HG02938 (cell line): ENCODE measurements around the gene P2RX7.
"Not testable (repeated sequence)": the region's sequence is repeated elsewhere in the genome, so short reads cannot be mapped to it uniquely, and the experiment has no call there.

Experiments used
- ATAC-seq: cut with Tn5 transposase; IDR thresholded peaks from one replicate; pipeline ENCODE4 v1.9.1; 2021; ENCODE audit warnings: mild to moderate bottlenecking, moderate library complexity; ENCODE audit not compliant: unreplicated experiment

The P2RX7 gene

DNA sequence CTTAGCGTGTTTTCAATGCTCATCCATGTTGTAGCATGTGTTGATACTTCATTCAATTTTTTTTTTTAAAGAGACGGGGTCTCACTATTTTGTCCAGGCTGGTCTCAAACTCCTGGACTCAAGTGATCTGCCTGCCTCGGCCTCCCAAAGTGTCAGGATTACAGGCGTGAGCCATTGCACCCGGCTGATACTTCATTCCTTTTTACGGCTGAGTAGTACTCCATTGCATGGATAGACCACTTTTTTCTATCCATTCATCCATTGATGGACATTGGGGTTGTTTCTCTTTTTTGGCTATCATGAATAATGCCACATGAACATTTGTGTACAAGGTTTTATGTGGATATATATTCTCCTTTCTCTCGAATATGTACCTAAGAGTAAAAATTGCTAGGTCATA, 1.2 kb downstream of the P2RX7 start:
- no peak for ATAC-seq

GRCh38 chr12:121135320-121135719, 2.6 kb downstream of the P2RX7 start:
- ATAC-seq, result no peak

DNA sequence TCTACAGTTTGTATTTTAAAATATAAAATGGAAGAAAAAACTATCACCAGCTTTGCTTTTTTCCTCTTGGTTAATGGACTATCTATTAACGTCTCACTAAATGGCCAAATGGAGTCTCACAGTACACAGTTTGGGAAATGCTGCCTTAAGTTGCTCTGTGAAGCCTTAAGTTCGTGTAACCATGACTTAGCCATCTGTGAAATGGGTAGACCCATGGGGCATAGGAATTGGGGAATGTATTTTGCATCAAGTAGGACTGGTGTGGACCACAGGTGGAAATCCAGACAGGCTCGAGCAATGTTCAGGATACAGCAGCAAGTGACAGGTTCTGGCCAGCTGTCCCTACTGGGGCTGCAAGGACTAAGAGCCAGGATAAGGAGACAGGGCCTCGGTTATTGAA, 4.8 kb downstream of the P2RX7 start:
- no peak for ATAC-seq

GRCh38 chr12:121138284-121138683, 5.6 kb downstream of the P2RX7 start:
- ATAC-seq, result no peak

DNA sequence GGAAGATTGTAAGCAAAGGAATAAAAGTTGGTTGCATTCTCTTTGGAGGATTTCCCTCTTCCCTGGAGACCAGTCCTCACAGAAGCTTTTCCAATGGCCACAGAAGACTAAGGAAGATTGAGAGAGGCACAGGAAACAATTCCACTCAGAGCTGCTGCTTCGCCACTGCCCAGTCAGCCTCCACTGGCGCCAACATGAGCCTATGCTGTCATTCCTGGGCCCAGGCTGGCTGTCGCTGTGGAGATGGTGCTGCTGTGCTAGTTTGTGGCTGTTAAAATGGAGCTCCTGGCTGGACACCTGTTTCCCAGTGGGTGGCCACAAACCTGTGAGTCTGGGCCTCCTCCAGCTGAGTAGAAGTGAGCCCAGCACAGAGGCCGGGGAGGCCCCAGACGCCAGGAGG, 6.6 kb downstream of the P2RX7 start:
- ATAC-seq, result no peak

- ATAC-seq, result no peak
Measured at GRCh38 chr12:121142171-121142950, 9.7 kb downstream of the P2RX7 start.

DNA sequence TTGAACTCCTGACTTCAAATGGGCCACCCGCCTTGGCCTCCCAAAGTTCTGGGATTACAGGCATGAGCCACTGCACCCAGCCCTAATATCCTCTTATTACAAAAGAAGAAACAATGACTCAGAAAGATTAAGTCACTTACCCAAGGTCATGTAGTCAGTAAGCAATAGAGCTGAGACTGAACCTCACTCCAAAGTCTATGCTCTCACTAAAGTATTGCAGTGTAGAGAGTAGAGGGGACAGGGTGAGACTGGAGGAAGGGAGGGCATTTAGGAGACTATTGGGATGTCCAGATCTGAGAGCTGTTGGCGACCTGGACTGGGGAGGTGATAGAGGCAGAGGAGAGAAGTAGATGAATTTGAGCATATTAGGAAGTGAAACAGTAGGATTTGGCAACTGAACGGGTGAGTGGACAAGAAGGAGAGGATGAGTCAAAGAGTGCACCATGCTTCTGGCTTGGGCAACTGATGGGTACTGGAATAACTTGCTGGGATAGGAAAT, 11.8 kb downstream of the P2RX7 start:
- ATAC-seq, result no peak

DNA sequence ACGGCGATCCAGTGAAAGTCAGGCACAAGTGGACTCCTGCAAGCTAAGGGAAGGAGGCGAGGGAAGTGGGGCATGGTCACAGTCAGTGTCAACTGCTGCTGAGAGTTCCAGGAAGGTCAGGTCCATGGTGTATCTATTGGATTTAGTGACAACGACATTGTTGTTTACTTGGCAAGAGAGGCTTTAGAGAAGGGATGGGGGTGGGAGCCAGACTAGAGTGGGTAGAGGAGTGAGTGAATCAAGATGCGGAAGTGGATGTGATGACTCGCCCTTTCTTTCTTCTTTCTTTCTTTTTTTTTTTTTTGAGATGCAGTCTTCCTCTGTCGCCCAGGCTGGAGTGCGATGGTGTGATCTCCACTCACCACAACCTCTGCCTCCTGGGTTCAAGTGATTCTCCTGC, 12.5 kb downstream of the P2RX7 start:
- no peak for ATAC-seq

- not testable (repeated sequence) for ATAC-seq
Measured at GRCh38 chr12:121149289-121149688, 16.6 kb downstream of the P2RX7 start.

DNA sequence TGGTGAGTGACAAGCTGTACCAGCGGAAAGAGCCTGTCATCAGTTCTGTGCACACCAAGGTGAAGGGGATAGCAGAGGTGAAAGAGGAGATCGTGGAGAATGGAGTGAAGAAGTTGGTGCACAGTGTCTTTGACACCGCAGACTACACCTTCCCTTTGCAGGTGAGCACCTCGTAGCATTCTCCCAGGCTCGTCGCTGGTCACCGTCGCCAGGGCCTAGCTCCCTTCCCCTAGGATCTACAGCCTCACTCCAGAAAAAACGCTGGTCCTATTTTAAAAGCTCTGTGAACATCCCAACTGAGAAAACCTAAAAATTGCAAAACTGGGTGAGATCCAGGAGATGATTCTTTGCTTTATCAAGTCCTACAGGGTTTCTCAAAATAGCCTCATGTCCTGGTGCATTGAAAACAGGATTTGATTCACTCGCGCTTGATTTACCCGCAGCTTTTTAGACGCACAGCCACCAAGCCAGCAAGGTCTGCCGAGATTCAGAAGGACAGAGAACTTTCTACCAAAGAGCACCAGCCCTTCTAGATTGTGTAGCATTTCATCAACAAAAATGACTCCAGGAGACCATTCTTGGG, 22.2 kb downstream of the P2RX7 start:
- ATAC-seq, result no peak

DNA sequence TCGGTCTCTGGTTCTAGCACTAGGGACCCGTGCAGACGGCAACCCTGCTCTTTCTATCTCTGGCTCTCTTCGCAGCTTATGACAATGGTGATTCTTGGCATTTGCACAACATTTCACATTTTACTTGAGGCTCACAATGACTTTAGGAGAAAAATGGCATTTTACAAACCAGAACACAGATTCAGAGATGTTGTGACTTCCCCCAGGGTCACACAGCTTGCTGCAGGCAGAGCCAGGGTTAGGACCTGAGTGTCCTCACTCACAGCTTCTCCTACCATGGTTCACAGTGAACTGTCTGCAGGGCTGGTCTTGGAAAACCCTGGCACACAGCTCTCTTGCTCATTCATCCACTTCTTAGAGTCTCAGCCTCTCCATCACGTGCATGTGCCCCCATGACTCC, 23.7 kb downstream of the P2RX7 start:
- no peak for ATAC-seq

GRCh38 chr12:121158085-121158484, 25.4 kb downstream of the P2RX7 start:
- ATAC-seq, result no peak

DNA sequence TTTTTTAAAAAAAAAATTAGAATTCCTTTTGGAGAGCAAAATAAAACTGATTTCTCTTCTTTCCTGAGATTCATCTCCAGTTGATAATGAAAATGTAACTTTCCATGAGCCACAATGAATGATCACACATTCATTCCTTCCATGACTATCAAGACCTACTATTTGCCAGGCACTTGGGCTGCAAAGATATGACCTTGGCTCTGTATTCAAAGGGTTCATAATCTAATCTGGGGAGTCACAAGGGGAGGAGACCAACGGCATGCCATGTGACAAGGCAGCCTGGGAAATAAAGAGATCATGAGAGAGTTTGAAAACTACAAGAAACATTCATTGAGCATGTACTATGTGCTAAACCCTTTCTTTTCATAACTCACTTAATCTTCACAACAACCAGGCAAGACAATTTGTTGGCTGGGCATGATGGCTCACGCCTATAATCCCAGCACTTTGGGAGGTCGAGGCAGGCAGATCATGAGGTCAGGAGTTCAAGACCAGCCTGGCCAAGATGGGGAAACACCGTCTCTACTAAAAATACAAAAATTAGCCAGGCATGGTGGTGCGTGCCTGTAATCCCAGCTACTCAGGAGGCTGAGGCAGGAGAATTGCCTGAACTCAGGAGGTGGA, 26.2 kb downstream of the P2RX7 start:
- ATAC-seq, result not testable (repeated sequence)

- ATAC-seq, result no peak
Measured at GRCh38 chr12:121159467-121160307, 27.0 kb downstream of the P2RX7 start.

GRCh38 chr12:121162384-121162783, 29.7 kb downstream of the P2RX7 start:
- ATAC-seq, result no peak

DNA sequence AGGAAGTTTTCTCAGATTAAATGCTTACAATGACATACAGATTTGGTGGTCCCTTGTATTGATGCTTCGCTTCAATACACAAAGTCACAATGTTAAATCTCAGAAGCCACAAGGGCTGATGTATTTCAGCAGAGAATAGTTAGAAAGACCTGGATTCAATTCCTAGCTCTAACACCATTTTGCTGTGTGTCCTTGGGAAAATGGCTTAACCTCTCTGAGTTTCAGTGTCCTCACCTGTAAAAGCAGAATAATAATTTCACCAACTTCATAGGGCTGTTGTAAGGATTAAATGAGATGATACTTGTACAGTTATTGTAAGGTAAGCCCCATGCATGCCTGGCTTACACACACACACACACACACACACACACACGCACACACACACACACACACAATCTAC, 30.3 kb downstream of the P2RX7 start:
- no peak for ATAC-seq

DNA sequence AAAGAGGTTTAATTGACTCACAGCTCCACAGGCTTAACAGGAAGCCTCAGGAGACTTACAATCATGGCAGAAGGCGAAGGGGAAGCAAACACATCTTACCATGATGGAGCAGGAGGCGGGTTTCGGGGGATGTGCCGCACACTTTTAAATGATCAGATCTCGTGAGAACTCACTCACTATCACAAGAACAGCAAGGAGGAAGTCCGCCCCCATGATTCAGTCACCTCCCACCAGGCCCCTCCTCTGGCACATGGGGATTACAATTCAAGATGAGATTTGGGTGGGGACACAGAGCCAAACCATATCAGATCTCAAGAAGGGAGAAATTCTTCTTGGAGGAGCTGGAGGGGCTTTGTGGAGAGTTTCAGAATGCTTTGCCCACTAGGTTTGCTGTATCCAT, 32.2 kb downstream of the P2RX7 start:
- not testable (repeated sequence) for ATAC-seq

GRCh38 chr12:121165316-121165715, 32.6 kb downstream of the P2RX7 start:
- ATAC-seq, result no peak

- ATAC-seq, result no peak
Measured at GRCh38 chr12:121166356-121166755, 33.7 kb downstream of the P2RX7 start.

GRCh38 chr12:121167232-121167820, 34.6 kb downstream of the P2RX7 start:
- no peak for ATAC-seq

DNA sequence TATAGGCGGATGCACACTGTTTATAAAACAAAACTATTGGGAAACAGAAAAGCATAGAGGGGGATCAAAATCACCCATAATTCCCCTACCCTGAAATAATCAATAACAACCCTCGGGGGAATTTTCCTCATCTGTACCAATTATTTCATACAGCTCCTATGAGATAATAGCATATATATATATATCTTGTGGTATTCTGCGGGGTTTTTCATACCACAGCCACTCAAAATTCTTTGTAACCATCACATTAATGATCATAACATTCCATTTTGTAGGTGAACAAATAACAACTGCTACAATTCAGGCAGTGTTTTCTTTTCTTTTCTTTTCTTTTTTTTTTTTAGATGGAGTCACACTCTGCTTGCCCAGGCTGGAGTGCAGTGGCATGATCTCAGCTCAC, 35.3 kb downstream of the P2RX7 start:
- no peak for ATAC-seq
